HTERT RPE-1 (cell line): ENCODE results near the gene SND1.

ENCODE experiments used
- in situ Hi-C: fragments of 300-500 bp; cut with MboI; formaldehyde crosslinking; loops from 4 replicates; pipeline ENCODE4 v1.14.3; 2020; ENCODE audit warnings: low sequenced_read_pairs

Gene SND1

GRCh38 chr7:127980901-127981300 lies 328.9 kb downstream of the SND1 start:
- in situ Hi-C loops, result no loop called here

GRCh38 chr7:127981965-127982364 lies 330.0 kb downstream of the SND1 start:
- in situ Hi-C loops, result no loop called here

GRCh38 chr7:127983804-127984332 lies 331.9 kb downstream of the SND1 start:
- in situ Hi-C loops, result no loop called here

GRCh38 chr7:127986581-127987521 lies 334.9 kb downstream of the SND1 start:
- in situ Hi-C loops, result no loop called here

GRCh38 chr7:127988751-127989150 lies 336.8 kb downstream of the SND1 start:
- in situ Hi-C loops, result no loop called here

GRCh38 chr7:127993317-127993716 lies 341.3 kb downstream of the SND1 start:
- in situ Hi-C loops, result no loop called here

- in situ Hi-C loops, result no loop called here
Observed at GRCh38 chr7:127993987-127994386, 342.0 kb downstream of the SND1 start.

GRCh38 chr7:127995156-127995880 lies 343.3 kb downstream of the SND1 start:
- in situ Hi-C loops, result no loop called here

- in situ Hi-C loops, result no loop called here
Observed at GRCh38 chr7:127995881-127996215, 343.9 kb downstream of the SND1 start.

- in situ Hi-C loops, result no loop called here
Observed at GRCh38 chr7:127996253-127997071, 344.5 kb downstream of the SND1 start.

GRCh38 chr7:127997226-127997922 lies 345.4 kb downstream of the SND1 start:
- in situ Hi-C loops, result no loop called here

GRCh38 chr7:127998671-127999070 lies 346.7 kb downstream of the SND1 start:
- in situ Hi-C loops, result no loop called here

GRCh38 chr7:128000048-128000447 lies 348.1 kb downstream of the SND1 start:
- in situ Hi-C loops, result no loop called here

GRCh38 chr7:128000854-128001265 lies 348.9 kb downstream of the SND1 start:
- in situ Hi-C loops, result no loop called here

- in situ Hi-C loops, result no loop called here
Observed at GRCh38 chr7:128003167-128003566, 351.2 kb downstream of the SND1 start.

GRCh38 chr7:128003787-128004186 lies 351.8 kb downstream of the SND1 start:
- in situ Hi-C loops, result no loop called here

GRCh38 chr7:128004623-128005022 lies 352.6 kb downstream of the SND1 start:
- in situ Hi-C loops, result no loop called here

- in situ Hi-C loops, result no loop called here
Observed at GRCh38 chr7:128005117-128005516, 353.1 kb downstream of the SND1 start.

- in situ Hi-C loops, result no loop called here
Observed at GRCh38 chr7:128005759-128006159, 353.8 kb downstream of the SND1 start.

GRCh38 chr7:128006550-128007302 lies 354.7 kb downstream of the SND1 start:
- in situ Hi-C loops, result no loop called here
